Skeletal muscle satellite cell (primary cell): ENCODE results near the gene TOP1.
A peak's percentile ranks its signal among the peaks of the same experiment; 100 is the strongest.

Experiments
- H3K27me3 ChIP-seq: 2 replicates; pipeline ENCODE4 v1.7.0; 2013; ENCODE audit warnings: low read length; ENCODE audit not compliant: control insufficient read depth, insufficient read depth
- H3K36me3 ChIP-seq: 2 replicates; pipeline ENCODE4 v1.7.0; 2013; ENCODE audit warnings: mild to moderate bottlenecking, control low read depth, low read length; ENCODE audit not compliant: insufficient read depth
- H3K4me1 ChIP-seq: 2 replicates; pipeline ENCODE4 v1.7.0; 2013; ENCODE audit warnings: low read length; ENCODE audit not compliant: control insufficient read depth, insufficient read depth
- H3K4me2 ChIP-seq: 2 replicates; pipeline ENCODE4 v1.7.0; 2013; ENCODE audit warnings: mild to moderate bottlenecking, low read length
- H3K4me3 ChIP-seq: 2 replicates; pipeline ENCODE4 v1.7.0; 2013; ENCODE audit warnings: low read length
- H3K9ac ChIP-seq: 2 replicates; pipeline ENCODE4 v1.7.0; 2013; ENCODE audit warnings: mild to moderate bottlenecking, low read depth, low read length, moderate library complexity
- H3K9me3 ChIP-seq: replicated peaks from 2 replicates; pipeline ENCODE4 v1.7.0; 2013; ENCODE audit warnings: mild to moderate bottlenecking, control low read depth, low read length

Gene TOP1

GRCh38 chr20:41051009-41051825, 22.6 kb downstream of the TOP1 start:
- no peak overlapping the region for H3K9ac ChIP-seq
- no peak overlapping the region for H3K4me3 ChIP-seq
- peaks cover 79% of the 10 kb centered on the region for H3K4me1 ChIP-seq

GRCh38 chr20:41052742-41053419, 24.3 kb downstream of the TOP1 start:
- H3K4me3 ChIP-seq: no peak overlapping the region
- H3K4me2 ChIP-seq: peak overlapping the region; percentile 34
- peaks cover 5% of the 10 kb centered on the region for H3K36me3 ChIP-seq
- H3K27me3 ChIP-seq: no peaks in the 10 kb centered on the region
- no peak overlapping the region for H3K9ac ChIP-seq
- no peaks in the 10 kb centered on the region for H3K9me3 ChIP-seq
- H3K4me1 ChIP-seq: peaks cover 70% of the 10 kb centered on the region

More at GRCh38 chr20:41051009-41051825, 22.6 kb downstream of the TOP1 start:
- Histone ChIP-seq H3K4me2 (no peak overlapping the region), H3K27me3 (no peaks in the 10 kb centered on the region), H3K36me3 (peaks cover 5% of the 10 kb centered on the region), H3K9me3 (no peaks in the 10 kb centered on the region)

GRCh38 chr20:41054070-41054846, 25.6 kb downstream of the TOP1 start:
- peaks cover 5% of the 10 kb centered on the region for H3K36me3 ChIP-seq
- H3K27me3 ChIP-seq: no peaks in the 10 kb centered on the region
- H3K4me3 ChIP-seq: no peak overlapping the region
- no peak overlapping the region for H3K9ac ChIP-seq
- H3K9me3 ChIP-seq: no peaks in the 10 kb centered on the region
- H3K4me1 ChIP-seq: peaks cover 70% of the 10 kb centered on the region
- H3K4me2 ChIP-seq: no peak overlapping the region

GRCh38 chr20:41054847-41055230, 26.2 kb downstream of the TOP1 start:
- Histone ChIP-seq H3K27me3 (no peaks in the 10 kb centered on the region), H3K4me2 (no peak overlapping the region), H3K4me3 (no peak overlapping the region), H3K36me3 (peaks cover 5% of the 10 kb centered on the region), H3K9me3 (no peaks in the 10 kb centered on the region), H3K9ac (no peak overlapping the region), H3K4me1 (peaks cover 64% of the 10 kb centered on the region)

GRCh38 chr20:41055679-41056078, 27.1 kb downstream of the TOP1 start:
- H3K27me3 ChIP-seq: no peaks in the 10 kb centered on the region
- no peak overlapping the region for H3K4me2 ChIP-seq
- no peak overlapping the region for H3K9ac ChIP-seq
- no peak overlapping the region for H3K4me3 ChIP-seq
- H3K4me1 ChIP-seq: peaks cover 56% of the 10 kb centered on the region
- H3K36me3 ChIP-seq: peaks cover 5% of the 10 kb centered on the region
- H3K9me3 ChIP-seq: no peaks in the 10 kb centered on the region

GRCh38 chr20:41057999-41058673, 29.5 kb downstream of the TOP1 start:
- H3K4me3 ChIP-seq: no peak overlapping the region
- peaks cover 34% of the 10 kb centered on the region for H3K4me1 ChIP-seq
- peaks cover 24% of the 10 kb centered on the region for H3K36me3 ChIP-seq
- H3K4me2 ChIP-seq: peak overlapping the region; percentile 3
- peak overlapping the region; percentile 12 for H3K9ac ChIP-seq
- H3K27me3 ChIP-seq: no peaks in the 10 kb centered on the region
- H3K9me3 ChIP-seq: no peaks in the 10 kb centered on the region

GRCh38 chr20:41058674-41059635, 30.3 kb downstream of the TOP1 start:
- Histone ChIP-seq H3K27me3 (no peaks in the 10 kb centered on the region), H3K36me3 (peaks cover 32% of the 10 kb centered on the region), H3K4me1 (peaks cover 29% of the 10 kb centered on the region), H3K4me3 (no peak overlapping the region), H3K9ac (no peak overlapping the region), H3K9me3 (no peaks in the 10 kb centered on the region), H3K4me2 (peak overlapping the region; percentile 3)

GRCh38 chr20:41061155-41061554, 32.5 kb downstream of the TOP1 start:
- H3K4me1 ChIP-seq: peaks cover 20% of the 10 kb centered on the region

GRCh38 chr20:41063442-41063841, 34.8 kb downstream of the TOP1 start:
- Histone ChIP-seq H3K4me3 (no peak overlapping the region), H3K4me1 (peaks cover 7% of the 10 kb centered on the region), H3K9me3 (no peaks in the 10 kb centered on the region), H3K9ac (no peak overlapping the region), H3K36me3 (peaks cover 51% of the 10 kb centered on the region), H3K27me3 (no peaks in the 10 kb centered on the region), H3K4me2 (no peak overlapping the region)

More at GRCh38 chr20:41061155-41061554, 32.5 kb downstream of the TOP1 start:
- Histone ChIP-seq H3K4me3 (no peak overlapping the region), H3K9ac (no peak overlapping the region), H3K36me3 (peaks cover 40% of the 10 kb centered on the region), H3K9me3 (no peaks in the 10 kb centered on the region), H3K27me3 (no peaks in the 10 kb centered on the region), H3K4me2 (no peak overlapping the region)

GRCh38 chr20:41064377-41064776, 35.8 kb downstream of the TOP1 start:
- Histone ChIP-seq H3K9ac (no peak overlapping the region), H3K4me2 (no peak overlapping the region), H3K36me3 (peaks cover 59% of the 10 kb centered on the region), H3K4me1 (no peaks in the 10 kb centered on the region), H3K27me3 (no peaks in the 10 kb centered on the region), H3K9me3 (no peaks in the 10 kb centered on the region), H3K4me3 (no peak overlapping the region)
